ENCODE measurements around the gene RPH3AL.

- TF ChIP-seq EP300 (IDR thresholded peaks at IDR 0.05; ENCODE audit: borderline replicate concordance in 1 of 2, control insufficient read depth in 1 of 2, low read depth in 2 of 2, low read length in 2 of 2): no peak
- no peak for TF ChIP-seq MYC (IDR thresholded peaks at IDR 0.05; ENCODE audit: insufficient read depth, insufficient read length, insufficient replicate concordance, low read length, severe bottlenecking)
- TF ChIP-seq CTCF (IDR thresholded peaks at IDR 0.05 in 2 of 3, conservative IDR thresholded peaks at IDR 0.05 in 1 of 3; ENCODE audit: control insufficient read depth in 2 of 3, extremely low read depth in 1 of 3, insufficient read depth in 1 of 3, low read depth in 3 of 3, low read length in 3 of 3): no peak
- TF ChIP-seq BHLHE40 (IDR thresholded peaks at IDR 0.05; ENCODE audit: borderline replicate concordance in 1 of 2, low read depth in 2 of 2, low read length in 1 of 2): no peak
- no peak for TF ChIP-seq TCF12 (IDR thresholded peaks at IDR 0.05; ENCODE audit: low read depth, low read length)
- TF ChIP-seq YY1 (IDR thresholded peaks at IDR 0.05; ENCODE audit: low read depth, low read length): no peak
- no peak for TF ChIP-seq BCL3 (IDR thresholded peaks at IDR 0.05; ENCODE audit: borderline replicate concordance, insufficient read depth, low read depth, low read length, poor library complexity, severe bottlenecking)
- no peak for TF ChIP-seq PAX8 (IDR thresholded peaks at IDR 0.05)
- no peak for TF ChIP-seq CBFB (IDR thresholded peaks at IDR 0.05; ENCODE audit: low read depth)
- TF ChIP-seq MAX (IDR thresholded peaks at IDR 0.05; ENCODE audit: low read depth, low read length): no peak
- no peak for TF ChIP-seq POLR2AphosphoS5 (IDR thresholded peaks at IDR 0.05; ENCODE audit: low read length)
- TF ChIP-seq ATF2 (IDR thresholded peaks at IDR 0.05; ENCODE audit: low read length): no peak
Observed at GRCh38 chr17:251531-251930, 101.1 kb downstream of the RPH3AL start.
